22Rv1 (cell line): ENCODE results near the gene PAX3.

ENCODE experiments used
- H3K27ac ChIP-seq: fragments of 450-650 bp; 2 replicates; pipeline ENCODE4 v1.5.1; 2017
- ZFX ChIP-seq: fragments of 450-650 bp; IDR thresholded peaks from 2 replicates; pipeline ENCODE4 v1.6.1; 2017; ENCODE audit warnings: antibody characterized with exemption, borderline replicate concordance
- TF ChIP-seq, protein P1 (sequence below): fragments of 450-650 bp; IDR thresholded peaks from 2 replicates; pipeline ENCODE4 v1.5.1; 2017; ENCODE audit warnings: mild to moderate bottlenecking

PAX3 gene

GRCh38 chr2:222304737-222305515, 6.1 kb upstream of the PAX3 start:
- no peak overlapping the region for H3K27ac ChIP-seq
- no peak for TF ChIP-seq ZFX
- TF ChIP-seq, protein P1, sequence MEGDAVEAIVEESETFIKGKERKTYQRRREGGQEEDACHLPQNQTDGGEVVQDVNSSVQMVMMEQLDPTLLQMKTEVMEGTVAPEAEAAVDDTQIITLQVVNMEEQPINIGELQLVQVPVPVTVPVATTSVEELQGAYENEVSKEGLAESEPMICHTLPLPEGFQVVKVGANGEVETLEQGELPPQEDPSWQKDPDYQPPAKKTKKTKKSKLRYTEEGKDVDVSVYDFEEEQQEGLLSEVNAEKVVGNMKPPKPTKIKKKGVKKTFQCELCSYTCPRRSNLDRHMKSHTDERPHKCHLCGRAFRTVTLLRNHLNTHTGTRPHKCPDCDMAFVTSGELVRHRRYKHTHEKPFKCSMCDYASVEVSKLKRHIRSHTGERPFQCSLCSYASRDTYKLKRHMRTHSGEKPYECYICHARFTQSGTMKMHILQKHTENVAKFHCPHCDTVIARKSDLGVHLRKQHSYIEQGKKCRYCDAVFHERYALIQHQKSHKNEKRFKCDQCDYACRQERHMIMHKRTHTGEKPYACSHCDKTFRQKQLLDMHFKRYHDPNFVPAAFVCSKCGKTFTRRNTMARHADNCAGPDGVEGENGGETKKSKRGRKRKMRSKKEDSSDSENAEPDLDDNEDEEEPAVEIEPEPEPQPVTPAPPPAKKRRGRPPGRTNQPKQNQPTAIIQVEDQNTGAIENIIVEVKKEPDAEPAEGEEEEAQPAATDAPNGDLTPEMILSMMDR: no peak

- no peak overlapping the region for H3K27ac ChIP-seq
- TF ChIP-seq, protein P1: no peak
- no peak for TF ChIP-seq ZFX
Observed at GRCh38 chr2:222303828-222304736, 5.3 kb upstream of the PAX3 start.

DNA sequence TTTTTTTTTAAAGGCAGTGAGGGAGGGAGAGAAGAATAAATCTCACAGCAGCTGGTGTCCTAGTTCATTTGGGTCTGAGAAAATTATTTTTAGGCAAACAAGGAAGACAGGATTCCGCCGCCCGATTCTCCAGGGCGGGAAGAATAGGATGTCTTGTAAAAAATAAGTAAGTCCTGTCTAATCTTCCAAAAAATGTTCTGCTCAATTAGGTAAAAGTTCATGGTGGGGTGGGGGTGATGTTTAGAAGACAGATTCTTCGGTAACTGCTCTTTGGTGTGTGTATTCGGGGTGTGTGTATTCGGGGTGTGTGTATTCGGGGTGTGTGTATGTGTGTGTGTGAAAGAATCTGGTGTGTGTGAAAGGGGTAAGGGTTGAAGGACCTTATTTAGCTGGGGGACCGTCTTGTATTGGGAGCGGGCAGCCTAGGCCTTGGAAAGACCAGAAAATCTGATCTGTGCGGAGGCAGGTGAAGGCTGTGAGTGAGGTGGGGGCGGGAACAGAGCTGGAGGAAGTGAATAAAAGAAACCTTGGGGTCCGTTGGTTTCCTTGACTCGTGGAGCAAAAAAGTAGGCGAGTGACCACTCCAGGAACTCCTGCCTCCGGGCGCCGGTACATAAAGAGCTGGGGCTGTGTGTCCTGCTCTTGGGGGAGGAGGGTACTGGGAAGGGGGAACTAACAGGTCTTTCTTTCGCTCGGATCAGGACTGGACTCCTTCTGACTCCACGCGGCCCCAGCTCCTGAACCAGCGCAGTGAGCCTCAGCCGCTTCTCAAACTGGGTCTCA, 4.4 kb upstream of the PAX3 start:
- TF ChIP-seq, protein P1: no peak
- TF ChIP-seq ZFX: no peak
- H3K27ac ChIP-seq: no peak overlapping the region

- no peak overlapping the region for H3K27ac ChIP-seq
- TF ChIP-seq ZFX: no peak
- TF ChIP-seq, protein P1: no peak
Observed at GRCh38 chr2:222302178-222303018, 3.6 kb upstream of the PAX3 start.

DNA sequence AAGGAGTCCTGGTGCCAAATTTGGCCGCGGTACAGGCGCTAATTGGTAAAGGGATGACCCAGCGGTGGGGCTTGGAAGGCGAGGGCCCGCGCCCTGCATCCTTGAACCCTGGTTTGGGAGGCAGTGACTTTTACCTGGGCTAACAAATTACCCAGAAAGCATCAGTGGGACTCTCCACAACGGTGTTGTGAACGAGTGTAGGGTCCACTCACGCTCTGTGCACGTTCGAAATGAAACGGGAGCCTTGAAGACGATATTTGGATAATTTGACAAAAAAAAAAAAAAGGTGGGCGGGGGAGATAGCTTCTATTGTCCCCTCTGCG, 3.0 kb upstream of the PAX3 start:
- TF ChIP-seq, protein P1: no peak
- no peak for TF ChIP-seq ZFX
- no peak overlapping the region for H3K27ac ChIP-seq

DNA sequence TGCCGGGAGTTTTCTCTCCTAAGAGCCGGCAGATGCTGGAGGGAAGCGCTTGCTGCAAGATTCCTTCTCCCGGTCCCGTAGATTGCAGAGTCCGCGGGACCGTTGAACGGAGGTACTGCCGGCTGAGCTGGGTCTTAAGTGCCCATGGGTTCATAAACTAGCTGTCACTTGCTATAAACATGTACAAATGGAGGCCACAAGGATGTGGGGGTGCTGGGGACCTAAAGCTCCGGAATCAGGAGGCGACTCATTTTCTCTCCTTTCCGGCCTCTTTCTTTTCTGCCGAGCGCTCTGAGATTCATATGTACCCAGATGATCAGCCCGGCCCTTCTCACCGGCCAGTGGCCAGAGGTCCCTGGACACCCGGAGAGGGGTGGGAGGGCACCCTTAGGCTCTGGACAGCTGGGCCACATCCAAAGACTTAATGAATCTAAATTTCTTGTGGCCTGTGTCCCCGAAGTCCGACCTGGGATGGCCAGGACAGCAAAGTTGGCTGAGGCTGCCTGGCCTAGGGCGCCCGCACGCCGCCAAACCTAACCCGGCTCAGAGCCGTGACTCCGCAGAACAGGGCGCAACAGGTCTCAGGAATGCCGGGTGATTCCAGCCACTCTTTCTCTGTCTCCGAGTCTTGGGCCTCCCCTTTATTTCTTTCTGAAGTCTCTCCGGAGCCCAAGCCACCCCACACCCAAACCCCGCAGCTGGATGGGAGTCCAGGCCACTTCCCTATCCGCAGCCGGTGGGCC, 2.4 kb upstream of the PAX3 start:
- TF ChIP-seq ZFX: no peak
- TF ChIP-seq, protein P1: no peak
- no peak overlapping the region for H3K27ac ChIP-seq
